Activated CD4-positive, alpha-beta T cell treated with anti-CD3 and anti-CD28 coated beads, Interleukin-2, amount 10 ng/mL, durations not matched to agents 24 days and 14 days (primary cell): ENCODE data around the gene SYNE2. TPM values are rescaled to one million over a fixed set of nuclear protein-coding genes. Genes with fewer than 3 reads are reported as not detected.

ENCODE experiments used
- DNase-seq: peaks from one replicate; pipeline ENCODE4 v3.0.0; 2022
- H3K27ac Mint-ChIP-seq: one replicate; pipeline ENCODE4 v1.8.0; 2022; ENCODE audit warnings: mild to moderate bottlenecking, mixed read lengths
- H3K27me3 Mint-ChIP-seq: one replicate; pipeline ENCODE4 v1.8.0; 2022; ENCODE audit warnings: mixed read lengths
- H3K36me3 Mint-ChIP-seq: one replicate; pipeline ENCODE4 v1.8.0; 2022; ENCODE audit warnings: low read depth, mild to moderate bottlenecking, mixed read lengths
- H3K4me1 Mint-ChIP-seq: one replicate; pipeline ENCODE4 v1.8.0; 2021; ENCODE audit warnings: mixed read lengths
- H3K4me3 Mint-ChIP-seq: one replicate; pipeline ENCODE4 v1.8.0; 2022; ENCODE audit warnings: mild to moderate bottlenecking, moderate library complexity, mixed read lengths
- H3K9me3 Mint-ChIP-seq: one replicate; pipeline ENCODE4 v1.8.0; 2021; ENCODE audit warnings: mixed read lengths
- intact Hi-C: fragments of 100-400 bp; cut with micrococcal nuclease; formaldehyde crosslinking; loops from one replicate; pipeline ENCODE4 v1.15.1; 2023
- total RNA-seq: library from RNA; stranded (reverse); gene quantifications from 2 replicates; pipeline ENCODE4 v1.2.3, GENCODE V29; 2022

Gene SYNE2
- total RNA-seq, 1 donor from 2014 or later: 22.4 TPM

DNA sequence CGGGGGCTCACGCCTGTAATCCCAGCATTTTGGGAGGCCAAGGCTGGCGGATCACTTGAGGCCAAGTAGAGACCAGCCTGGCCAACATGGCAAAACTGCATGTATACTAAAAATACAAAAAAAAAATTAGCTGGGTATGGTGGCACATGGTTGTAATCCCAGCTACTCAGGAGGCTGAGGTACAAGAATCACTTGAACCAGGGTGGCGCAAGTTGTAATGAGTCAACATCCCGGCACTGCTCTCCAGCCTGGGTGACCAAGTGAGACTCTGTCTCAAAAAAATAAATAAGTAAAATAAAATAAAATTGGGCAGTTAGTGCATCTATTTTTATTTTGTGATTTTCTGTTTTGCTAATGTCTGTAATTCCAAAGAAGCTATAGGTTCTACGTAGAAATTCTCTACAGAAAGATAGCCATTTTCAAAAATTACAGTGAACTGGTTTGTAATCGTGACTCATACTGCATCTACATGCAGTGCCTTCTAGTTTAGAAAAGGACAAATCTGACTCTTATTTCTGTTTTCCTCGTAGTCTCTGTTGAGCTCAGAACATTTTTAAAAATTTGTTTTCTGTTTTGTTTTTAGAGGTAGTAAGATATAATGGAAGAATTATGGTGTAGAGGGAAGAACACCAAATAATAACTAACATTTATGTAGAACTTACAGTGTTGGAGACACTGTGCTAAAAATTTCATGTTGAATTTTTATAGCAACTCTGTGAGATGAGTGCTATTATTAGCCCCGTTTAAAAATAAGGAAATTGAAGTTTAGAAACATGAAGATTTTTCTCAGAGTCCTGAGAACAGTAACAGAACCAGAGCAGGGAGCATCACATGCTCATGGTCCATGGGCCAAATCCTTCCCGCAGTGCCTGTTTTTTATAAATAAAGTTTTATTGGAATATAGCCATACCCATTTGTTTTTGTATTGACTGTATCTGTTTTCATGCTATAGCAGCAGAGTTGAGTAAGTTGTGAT lies 201.2 kb downstream of the SYNE2 start:
- Mint-ChIP-seq H3K4me3 (no peak overlapping the region), H3K4me1 (no peaks in the 10 kb centered on the region), H3K27ac (no peak overlapping the region), H3K27me3 (no peaks in the 10 kb centered on the region), H3K36me3 (peaks cover 42% of the 10 kb centered on the region), H3K9me3 (no peaks in the 10 kb centered on the region)
- intact Hi-C loops: no loop called here
- no peak for DNase-seq

- intact Hi-C loops: no loop called here
- no peak overlapping the region for H3K27ac Mint-ChIP-seq
- DNase-seq: no peak
- no peaks in the 10 kb centered on the region for H3K9me3 Mint-ChIP-seq
- H3K4me1 Mint-ChIP-seq: no peaks in the 10 kb centered on the region
- H3K4me3 Mint-ChIP-seq: no peak overlapping the region
- no peaks in the 10 kb centered on the region for H3K27me3 Mint-ChIP-seq
- peaks cover 23% of the 10 kb centered on the region for H3K36me3 Mint-ChIP-seq
Measured at GRCh38 chr14:64059454-64060198, 206.8 kb downstream of the SYNE2 start.

GRCh38 chr14:64060199-64060545 lies 207.4 kb downstream of the SYNE2 start:
- Mint-ChIP-seq H3K27me3 (no peaks in the 10 kb centered on the region), H3K4me1 (no peaks in the 10 kb centered on the region), H3K27ac (no peak overlapping the region), H3K9me3 (no peaks in the 10 kb centered on the region), H3K4me3 (no peak overlapping the region), H3K36me3 (peaks cover 23% of the 10 kb centered on the region)
- intact Hi-C loops: no loop called here
- no peak for DNase-seq

DNA sequence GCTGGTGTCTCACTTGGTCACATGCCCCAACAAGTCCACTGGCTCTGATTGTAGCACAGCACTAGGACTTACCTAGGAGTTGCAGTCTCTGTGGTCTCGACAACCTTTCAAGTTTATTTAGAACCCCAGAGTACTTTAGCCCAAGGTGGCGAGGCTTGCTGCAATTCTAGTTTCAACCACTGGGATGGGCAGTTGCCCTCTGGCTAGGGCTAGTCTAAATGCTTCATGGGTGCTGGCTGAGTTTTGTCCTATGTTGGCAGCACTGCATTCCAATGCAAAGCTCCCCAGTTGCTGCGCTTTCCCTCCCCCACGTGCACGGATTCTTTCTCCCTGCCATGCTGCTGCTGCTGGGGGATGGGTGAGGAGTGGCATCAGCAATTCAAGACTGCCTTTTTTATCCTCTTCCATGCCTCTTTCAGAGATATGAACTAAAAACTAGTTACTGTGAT lies 207.9 kb downstream of the SYNE2 start:
- peaks cover 26% of the 10 kb centered on the region for H3K36me3 Mint-ChIP-seq
- no peak overlapping the region for H3K4me3 Mint-ChIP-seq
- H3K4me1 Mint-ChIP-seq: no peaks in the 10 kb centered on the region
- no peaks in the 10 kb centered on the region for H3K9me3 Mint-ChIP-seq
- no peak overlapping the region for H3K27ac Mint-ChIP-seq
- intact Hi-C loops: no loop called here
- DNase-seq: peak; percentile 62
- H3K27me3 Mint-ChIP-seq: no peaks in the 10 kb centered on the region

DNA sequence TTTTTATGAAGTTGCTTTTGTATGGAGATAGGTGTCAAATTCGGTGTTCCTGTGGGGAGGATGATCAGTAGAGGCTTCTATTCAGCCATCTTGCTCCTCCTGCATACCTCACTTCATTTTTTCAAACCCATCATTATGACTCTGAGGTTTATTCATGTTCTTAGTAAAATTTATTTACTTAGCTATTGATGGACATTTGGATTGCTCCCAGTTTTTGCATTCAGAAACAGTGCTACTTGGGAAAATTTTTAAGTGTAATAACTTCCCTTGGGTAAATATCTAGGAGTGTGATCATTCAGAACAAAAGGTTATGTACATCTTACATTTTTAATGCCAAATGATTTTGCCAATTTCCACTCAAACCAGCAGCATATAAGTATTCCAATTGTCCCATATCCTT lies 208.3 kb downstream of the SYNE2 start:
- no peaks in the 10 kb centered on the region for H3K9me3 Mint-ChIP-seq
- intact Hi-C loops: no loop called here
- no peak overlapping the region for H3K4me3 Mint-ChIP-seq
- no peak overlapping the region for H3K27ac Mint-ChIP-seq
- H3K36me3 Mint-ChIP-seq: peaks cover 23% of the 10 kb centered on the region
- H3K27me3 Mint-ChIP-seq: no peaks in the 10 kb centered on the region
- DNase-seq: no peak
- no peaks in the 10 kb centered on the region for H3K4me1 Mint-ChIP-seq

GRCh38 chr14:64061706-64062105 lies 208.9 kb downstream of the SYNE2 start:
- H3K4me1 Mint-ChIP-seq: no peaks in the 10 kb centered on the region
- peaks cover 24% of the 10 kb centered on the region for H3K36me3 Mint-ChIP-seq
- H3K27ac Mint-ChIP-seq: no peak overlapping the region
- no peak for DNase-seq
- no peak overlapping the region for H3K4me3 Mint-ChIP-seq
- no peaks in the 10 kb centered on the region for H3K9me3 Mint-ChIP-seq
- H3K27me3 Mint-ChIP-seq: no peaks in the 10 kb centered on the region
- intact Hi-C loops: no loop called here

DNA sequence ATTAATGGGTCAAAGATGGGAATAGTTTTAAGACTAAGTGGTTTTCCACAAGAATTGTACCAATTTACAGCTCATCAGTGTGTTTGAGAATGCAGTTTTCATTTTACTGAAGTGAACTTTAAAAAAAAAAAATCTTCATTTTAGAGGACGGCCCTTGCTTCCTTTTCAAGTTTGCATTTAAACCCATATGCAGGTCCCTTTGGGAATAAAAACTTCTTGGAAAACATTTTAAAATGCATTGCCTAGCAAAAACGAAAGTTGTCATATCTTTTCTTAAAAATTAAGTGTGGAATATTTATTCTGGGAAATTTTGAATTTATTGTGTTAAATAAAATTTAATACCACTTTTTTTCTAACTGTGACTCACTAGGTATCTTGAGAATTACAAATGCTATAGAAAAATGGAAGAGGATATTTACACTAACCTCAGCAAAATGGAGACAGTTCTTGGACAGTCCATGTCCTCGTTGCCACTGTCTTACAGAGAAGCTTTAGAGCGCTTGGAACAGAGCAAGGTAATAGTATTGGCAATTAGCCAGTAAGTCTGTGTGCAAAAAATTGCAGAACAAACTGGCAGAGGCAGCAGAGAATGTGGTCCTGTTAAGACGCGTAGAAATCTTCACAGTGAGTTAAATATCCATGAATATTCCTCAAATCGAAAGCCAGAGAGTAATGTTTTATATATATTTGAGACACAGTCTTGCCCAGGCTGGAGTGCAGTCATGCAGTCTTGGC lies 209.7 kb downstream of the SYNE2 start:
- intact Hi-C loops: no loop called here
- no peaks in the 10 kb centered on the region for H3K4me1 Mint-ChIP-seq
- H3K27ac Mint-ChIP-seq: no peak overlapping the region
- peaks cover 20% of the 10 kb centered on the region for H3K36me3 Mint-ChIP-seq
- H3K4me3 Mint-ChIP-seq: no peak overlapping the region
- no peaks in the 10 kb centered on the region for H3K27me3 Mint-ChIP-seq
- DNase-seq: no peak
- H3K9me3 Mint-ChIP-seq: no peaks in the 10 kb centered on the region

- Mint-ChIP-seq H3K27ac (no peak overlapping the region), H3K36me3 (peaks cover 10% of the 10 kb centered on the region), H3K4me1 (no peaks in the 10 kb centered on the region), H3K4me3 (no peak overlapping the region), H3K9me3 (no peaks in the 10 kb centered on the region), H3K27me3 (no peaks in the 10 kb centered on the region)
- no peak for DNase-seq
- intact Hi-C loops: no loop called here
Measured at GRCh38 chr14:64064447-64064846, 211.6 kb downstream of the SYNE2 start.

DNA sequence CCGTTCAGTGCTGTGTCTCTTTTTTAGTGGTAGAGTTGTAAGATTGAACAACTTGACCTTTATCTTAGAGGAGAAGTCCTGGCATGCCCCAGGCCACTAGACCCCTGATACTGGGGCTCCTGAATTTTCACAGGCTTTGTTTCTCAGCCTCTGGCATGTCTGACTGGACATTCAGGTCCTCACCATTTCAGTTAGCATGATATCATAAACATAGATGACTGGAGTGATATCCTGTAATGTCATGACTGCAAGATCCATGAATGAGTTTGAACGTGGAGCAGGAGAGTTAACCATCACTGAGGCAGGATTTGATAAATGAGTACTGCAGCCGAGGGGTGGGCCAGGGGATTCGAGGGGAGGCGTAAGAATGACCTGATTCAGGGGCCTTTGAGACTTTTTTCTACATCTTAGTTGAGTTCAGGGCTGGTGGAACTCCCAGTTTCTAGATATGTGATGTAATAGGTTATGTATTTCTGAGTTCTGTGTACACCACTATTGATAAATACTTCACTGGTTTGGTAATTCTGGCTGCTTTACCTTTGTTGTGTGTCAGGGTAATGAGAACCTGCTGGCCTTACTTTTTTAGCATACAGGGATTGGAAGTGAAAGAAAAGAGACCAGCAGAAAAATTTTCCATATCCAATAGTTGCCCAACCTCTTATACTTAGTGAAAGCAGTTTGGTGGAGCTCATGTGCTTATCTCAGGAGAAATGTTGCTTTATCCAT lies 217.0 kb downstream of the SYNE2 start:
- Mint-ChIP-seq H3K4me3 (no peak overlapping the region), H3K9me3 (no peaks in the 10 kb centered on the region), H3K36me3 (peaks cover 37% of the 10 kb centered on the region), H3K27ac (no peak overlapping the region), H3K4me1 (peaks cover 4% of the 10 kb centered on the region), H3K27me3 (no peaks in the 10 kb centered on the region)
- intact Hi-C loops: loop anchor here (10.0 kb wide), 1 partner anchor 225 kb away; the partner anchor contains the start of gene ESR2
- DNase-seq: no peak

GRCh38 chr14:64074961-64075612 lies 222.3 kb downstream of the SYNE2 start:
- peaks cover 48% of the 10 kb centered on the region for H3K36me3 Mint-ChIP-seq

GRCh38 chr14:64075613-64076005 lies 222.8 kb downstream of the SYNE2 start:
- no peak for DNase-seq
- peaks cover 54% of the 10 kb centered on the region for H3K36me3 Mint-ChIP-seq
- H3K27me3 Mint-ChIP-seq: no peaks in the 10 kb centered on the region
- H3K4me1 Mint-ChIP-seq: peaks cover 7% of the 10 kb centered on the region
- no peaks in the 10 kb centered on the region for H3K9me3 Mint-ChIP-seq
- intact Hi-C loops: loop anchor here (10.0 kb wide), 1 partner anchor 219 kb away; the partner anchor contains the start of gene ESR2
- no peak overlapping the region for H3K27ac Mint-ChIP-seq
- H3K4me3 Mint-ChIP-seq: no peak overlapping the region

More at GRCh38 chr14:64074961-64075612, 222.3 kb downstream of the SYNE2 start:
- Mint-ChIP-seq H3K27me3 (no peaks in the 10 kb centered on the region), H3K4me1 (peaks cover 7% of the 10 kb centered on the region), H3K4me3 (no peak overlapping the region), H3K9me3 (no peaks in the 10 kb centered on the region), H3K27ac (peak overlapping the region; percentile 17)
- intact Hi-C loops: loop anchor here (10.0 kb wide), 1 partner anchor 220 kb away; the partner anchor contains the start of gene ESR2
- DNase-seq: no peak

DNA sequence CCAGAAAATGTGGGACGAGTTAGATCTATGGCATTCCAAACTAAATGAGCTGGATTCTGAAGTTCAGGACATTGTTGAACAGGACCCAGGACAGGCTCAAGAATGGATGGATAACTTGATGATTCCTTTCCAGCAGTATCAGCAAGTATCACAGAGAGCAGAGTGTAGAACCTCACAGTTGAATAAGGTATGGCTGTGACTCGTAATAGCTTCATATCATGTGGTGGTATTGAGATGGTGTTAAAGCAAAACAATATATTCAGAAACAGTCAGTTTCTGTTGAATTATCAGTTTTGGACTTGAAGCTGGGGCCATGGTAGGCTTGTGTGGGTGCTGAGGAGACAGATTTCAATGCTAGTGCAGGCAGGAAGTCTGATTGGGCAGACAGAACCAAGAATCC lies 227.6 kb downstream of the SYNE2 start:
- DNase-seq: no peak

More for the DNA sequence above, 227.6 kb downstream of the SYNE2 start:
- Mint-ChIP-seq H3K9me3 (no peaks in the 10 kb centered on the region), H3K4me1 (no peaks in the 10 kb centered on the region), H3K36me3 (peaks cover 40% of the 10 kb centered on the region), H3K27ac (no peak overlapping the region), H3K27me3 (no peaks in the 10 kb centered on the region), H3K4me3 (no peak overlapping the region)
- intact Hi-C loops: no loop called here
